ENCODE measurements around the gene PHLPP2. TPM values are rescaled to one million over a fixed set of nuclear protein-coding genes. Genes with fewer than 3 reads are reported as not detected.

The PHLPP2 gene
- total RNA-seq, 1 donor from 2014 or later: 8.4 TPM

GRCh38 chr16:71628810-71629209, 95.7 kb downstream of the PHLPP2 start:
- H3K27ac ChIP-seq: no peak overlapping the region
- no peak for DNase-seq (ENCODE audit: low spot score in 2 of 2)
- no peak for TF ChIP-seq CTCF (IDR thresholded peaks at IDR 0.05)
- H3K4me1 ChIP-seq: peaks cover 7 to 9% of the 10 kb centered on the region in 2 donors
- no peaks in the 10 kb centered on the region for H3K36me3 ChIP-seq
- no peak overlapping the region for H3K4me3 ChIP-seq
- intact Hi-C loops (cut with DNase I): no loop called here
- peaks cover 10% of the 10 kb centered on the region for H3K27me3 ChIP-seq
- H3K9me3 ChIP-seq: no peaks in the 10 kb centered on the region

- no peak for TF ChIP-seq CTCF (IDR thresholded peaks at IDR 0.05)
- no peak overlapping the region for H3K4me3 ChIP-seq
- intact Hi-C loops (cut with DNase I): no loop called here
- no peaks in the 10 kb centered on the region for H3K9me3 ChIP-seq
- no peaks in the 10 kb centered on the region for H3K36me3 ChIP-seq
- no peak for DNase-seq (ENCODE audit: low spot score in 2 of 2)
- H3K27ac ChIP-seq: no peak overlapping the region
- peaks cover 10% of the 10 kb centered on the region for H3K27me3 ChIP-seq
- H3K4me1 ChIP-seq: peaks cover 7 to 9% of the 10 kb centered on the region in 2 donors
Measured at GRCh38 chr16:71627731-71628181, 96.7 kb downstream of the PHLPP2 start.

- intact Hi-C loops (cut with DNase I): no loop called here
Measured at GRCh38 chr16:71626858-71627213, 97.7 kb downstream of the PHLPP2 start.

GRCh38 chr16:71626018-71626857, 98.3 kb downstream of the PHLPP2 start, which contains the start of gene MARVELD3:
TSS of gene MARVELD3 (plus strand) at chr16:71626184. CDS start at chr16:71626230, 46 bp downstream.
- no peak for TF ChIP-seq CTCF (IDR thresholded peaks at IDR 0.05)
- Histone ChIP-seq H3K4me1 (peaks cover 7 to 9% of the 10 kb centered on the region in 2 donors), H3K9me3 (no peaks in the 10 kb centered on the region), H3K27ac (no peak within 1 kb of the TSS), H3K36me3 (no peaks in the 10 kb centered on the region), H3K27me3 (peaks cover 10% of the 10 kb centered on the region), H3K4me3 (peak within 1 kb of the TSS; percentile 53 to 56)
- peak in 1 of 2 donors; percentile 63 for DNase-seq (ENCODE audit: low spot score in 2 of 2)
- intact Hi-C loops (cut with DNase I): no loop called here

More at GRCh38 chr16:71626858-71627213, 97.7 kb downstream of the PHLPP2 start:
- H3K4me3 ChIP-seq: peak overlapping the region; percentile 53 to 56
- no peaks in the 10 kb centered on the region for H3K36me3 ChIP-seq
- peaks cover 7 to 9% of the 10 kb centered on the region in 2 donors for H3K4me1 ChIP-seq
- no peak for DNase-seq (ENCODE audit: low spot score in 2 of 2)
- H3K27me3 ChIP-seq: peaks cover 10% of the 10 kb centered on the region
- H3K9me3 ChIP-seq: no peaks in the 10 kb centered on the region
- no peak for TF ChIP-seq CTCF (IDR thresholded peaks at IDR 0.05)
- H3K27ac ChIP-seq: no peak overlapping the region

- Histone ChIP-seq H3K4me1 (peaks cover 7 to 9% of the 10 kb centered on the region in 2 donors), H3K36me3 (no peaks in the 10 kb centered on the region), H3K27ac (no peak overlapping the region), H3K27me3 (peaks cover 10% of the 10 kb centered on the region), H3K9me3 (no peaks in the 10 kb centered on the region), H3K4me3 (no peak overlapping the region)
- no peak for DNase-seq (ENCODE audit: low spot score in 2 of 2)
- intact Hi-C loops (cut with DNase I): no loop called here
- no peak for TF ChIP-seq CTCF (IDR thresholded peaks at IDR 0.05)
Measured at GRCh38 chr16:71625113-71625850, 99.2 kb downstream of the PHLPP2 start.

Measured in ascending aorta (tissue), 2 donors.